ENCODE data around the gene KSR2.

- TF ChIP-seq CTCF (CRISPR knock-in tag; IDR thresholded peaks at IDR 0.05) = no peak
- TF ChIP-seq ZNF607 (CRISPR knock-in tag; IDR thresholded peaks at IDR 0.05; ENCODE audit: borderline replicate concordance) = no peak
- TF ChIP-seq CREM (IDR thresholded peaks at IDR 0.05) = no peak
- no peak for TF ChIP-seq CREM (CRISPR knock-in tag; IDR thresholded peaks at IDR 0.05)
- no peak for TF ChIP-seq EZH2 (conservative IDR thresholded peaks at IDR 0.05; ENCODE audit: low read depth, low read length)
- TF ChIP-seq U2AF1 (optimal IDR thresholded peaks at IDR 0.05; ENCODE audit: low read depth, low read length) = no peak
- no peak for TF ChIP-seq ZNF468 (CRISPR knock-in tag; IDR thresholded peaks at IDR 0.05)
- no peak for TF ChIP-seq ZBTB37 (CRISPR knock-in tag; IDR thresholded peaks at IDR 0.05)
- no peak for TF ChIP-seq ATF4 (CRISPR knock-in tag; IDR thresholded peaks at IDR 0.05)
- TF ChIP-seq MAFK (conservative IDR thresholded peaks at IDR 0.05 in 1 of 2, IDR thresholded peaks at IDR 0.05 in 1 of 2; ENCODE audit: low read length in 2 of 2) = no peak
Observed at GRCh38 chr12:117742721-117743120, 226.1 kb downstream of the KSR2 start.

Data from HepG2 (cell line).